HG03571 (cell line): ENCODE results near the gene ECE2.
"Not testable (repeated sequence)": the region's sequence is repeated elsewhere in the genome, so short reads cannot be mapped to it uniquely, and the experiment has no call there.

Source experiments
- ATAC-seq: cut with Tn5 transposase; IDR thresholded peaks from one replicate; pipeline ENCODE4 v1.9.1; 2021; ENCODE audit not compliant: unreplicated experiment

The ECE2 gene

GRCh38 chr3:184262764-184263179, 13.1 kb upstream of the ECE2 start:
- no peak for ATAC-seq

GRCh38 chr3:184267249-184267648, 8.6 kb upstream of the ECE2 start:
- not testable (repeated sequence) for ATAC-seq

GRCh38 chr3:184272269-184272668, 3.6 kb upstream of the ECE2 start:
- ATAC-seq: no peak

GRCh38 chr3:184275381-184275701, 481 bp upstream of the ECE2 start:
- ATAC-seq: no peak

GRCh38 chr3:184277366-184277765, 1.5 kb downstream of the ECE2 start:
- no peak for ATAC-seq

DNA sequence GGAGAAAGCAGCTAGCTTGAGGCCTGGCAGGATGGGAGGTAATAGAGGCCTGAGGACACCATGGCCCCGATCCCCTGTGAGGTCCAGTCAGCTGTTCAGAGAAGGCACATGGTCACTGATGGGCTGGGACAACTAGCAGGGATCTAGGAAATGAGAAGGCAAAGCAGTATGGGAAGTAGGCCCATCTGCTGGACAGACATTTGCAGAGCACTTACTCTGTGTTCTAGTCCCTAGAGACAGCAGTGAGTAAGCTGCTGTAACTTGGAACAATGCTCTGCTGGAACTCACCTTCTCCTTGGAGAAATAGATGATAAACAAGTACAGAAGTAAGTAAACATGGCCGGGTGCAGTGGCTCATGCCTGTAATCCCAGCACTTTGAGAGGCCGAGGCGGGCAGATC, 7.1 kb downstream of the ECE2 start:
- no peak for ATAC-seq

DNA sequence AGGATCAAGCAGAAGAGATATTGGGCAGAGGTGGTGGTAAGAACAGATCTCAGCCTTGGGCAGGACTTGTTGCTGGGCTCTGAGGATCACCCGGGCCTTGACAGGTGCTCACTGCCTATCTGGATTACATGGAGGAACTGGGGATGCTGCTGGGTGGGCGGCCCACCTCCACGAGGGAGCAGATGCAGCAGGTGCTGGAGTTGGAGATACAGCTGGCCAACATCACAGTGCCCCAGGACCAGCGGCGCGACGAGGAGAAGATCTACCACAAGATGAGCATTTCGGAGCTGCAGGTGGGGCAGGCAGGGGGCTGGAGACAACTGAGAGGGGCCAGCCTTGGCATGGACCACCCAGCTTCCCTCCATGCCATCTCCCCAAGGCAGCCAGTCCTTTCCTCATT, 7.9 kb downstream of the ECE2 start:
- no peak for ATAC-seq

GRCh38 chr3:184284696-184285095, 8.9 kb downstream of the ECE2 start:
- no peak for ATAC-seq

DNA sequence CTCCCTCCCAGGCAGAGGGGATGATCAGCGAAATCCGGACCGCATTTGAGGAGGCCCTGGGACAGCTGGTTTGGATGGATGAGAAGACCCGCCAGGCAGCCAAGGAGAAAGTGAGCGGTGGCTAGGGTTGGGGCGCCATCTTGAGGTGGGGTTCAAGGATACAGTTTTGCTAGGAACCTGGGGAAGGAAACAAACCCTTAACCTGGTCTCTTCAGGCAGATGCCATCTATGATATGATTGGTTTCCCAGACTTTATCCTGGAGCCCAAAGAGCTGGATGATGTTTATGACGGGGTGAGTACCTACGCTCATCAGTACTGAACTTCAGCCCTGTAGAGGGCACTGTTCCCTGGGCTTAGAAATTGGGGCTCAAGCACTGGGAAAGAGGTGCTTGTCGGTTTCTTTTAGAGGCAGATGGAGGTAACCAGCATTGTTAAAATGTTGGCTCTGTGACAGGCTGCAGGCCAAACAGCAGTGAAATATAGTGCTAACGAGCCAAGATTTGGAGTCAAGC, 13.7 kb downstream of the ECE2 start:
- ATAC-seq: no peak

DNA sequence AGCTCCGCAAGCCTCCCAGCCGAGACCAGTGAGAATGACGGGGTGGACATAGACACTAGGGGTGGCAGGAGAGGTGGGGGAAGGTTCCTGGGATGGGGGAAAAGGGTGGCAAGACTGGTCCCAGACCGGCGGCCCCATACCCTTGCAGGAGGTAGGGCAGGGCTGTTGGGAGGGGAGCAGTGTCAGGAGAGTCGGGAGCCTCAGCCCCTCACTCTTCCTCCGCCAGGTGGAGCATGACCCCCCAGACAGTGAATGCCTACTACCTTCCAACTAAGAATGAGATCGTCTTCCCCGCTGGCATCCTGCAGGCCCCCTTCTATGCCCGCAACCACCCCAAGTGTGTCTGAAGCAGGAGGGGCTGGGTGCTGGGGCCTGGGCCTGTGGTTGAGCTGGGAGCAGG, 14.5 kb downstream of the ECE2 start:
- no peak for ATAC-seq

DNA sequence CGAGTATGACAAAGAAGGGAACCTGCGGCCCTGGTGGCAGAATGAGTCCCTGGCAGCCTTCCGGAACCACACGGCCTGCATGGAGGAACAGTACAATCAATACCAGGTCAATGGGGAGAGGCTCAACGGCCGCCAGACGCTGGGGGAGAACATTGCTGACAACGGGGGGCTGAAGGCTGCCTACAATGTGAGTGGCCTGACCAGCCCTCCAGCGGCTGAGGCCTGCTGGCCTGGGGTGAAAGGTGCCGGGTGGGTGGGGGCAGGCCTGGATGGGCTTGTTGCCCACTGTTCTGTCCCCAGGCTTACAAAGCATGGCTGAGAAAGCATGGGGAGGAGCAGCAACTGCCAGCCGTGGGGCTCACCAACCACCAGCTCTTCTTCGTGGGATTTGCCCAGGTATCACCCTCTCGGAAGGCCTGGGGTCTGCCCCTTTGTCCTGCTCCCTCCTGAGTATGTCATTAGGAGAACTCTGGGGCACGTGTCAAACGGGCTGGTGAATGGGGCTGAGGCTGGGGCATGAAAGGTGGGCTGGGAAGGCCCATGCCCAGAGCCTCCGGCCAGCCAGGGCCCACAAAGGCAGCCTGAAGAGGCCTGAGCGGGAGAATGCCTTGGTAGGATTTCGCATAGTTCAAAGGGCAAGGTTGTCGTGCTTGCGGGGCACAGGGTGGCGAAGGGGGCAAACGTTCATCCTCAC, 15.4 kb downstream of the ECE2 start:
- no peak for ATAC-seq

- ATAC-seq: no peak
These were observed 16.1 kb downstream of the ECE2 start for GRCh38 chr3:184291738-184292445.

DNA sequence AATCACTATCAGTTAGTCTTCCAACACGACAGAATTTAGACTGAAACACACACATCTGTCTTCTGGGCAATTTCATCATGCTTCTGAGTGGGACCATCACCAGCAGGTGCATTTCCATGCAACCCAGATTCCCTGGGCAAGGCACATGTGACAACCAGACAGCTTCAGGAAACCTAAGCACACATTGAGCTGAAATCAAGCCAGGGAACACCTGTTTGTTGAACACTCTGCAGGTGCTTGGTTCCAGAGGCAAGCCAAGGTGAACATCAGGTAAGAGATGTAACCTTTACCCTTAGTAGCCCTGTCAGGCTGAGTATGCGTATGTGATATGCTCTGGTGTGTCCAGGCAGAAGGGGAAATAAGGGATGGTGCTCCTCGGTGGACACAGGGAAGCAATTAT, 19.9 kb downstream of the ECE2 start:
- ATAC-seq: no peak

- ATAC-seq: no peak
These were observed 20.8 kb downstream of the ECE2 start for GRCh38 chr3:184296616-184297015.

DNA sequence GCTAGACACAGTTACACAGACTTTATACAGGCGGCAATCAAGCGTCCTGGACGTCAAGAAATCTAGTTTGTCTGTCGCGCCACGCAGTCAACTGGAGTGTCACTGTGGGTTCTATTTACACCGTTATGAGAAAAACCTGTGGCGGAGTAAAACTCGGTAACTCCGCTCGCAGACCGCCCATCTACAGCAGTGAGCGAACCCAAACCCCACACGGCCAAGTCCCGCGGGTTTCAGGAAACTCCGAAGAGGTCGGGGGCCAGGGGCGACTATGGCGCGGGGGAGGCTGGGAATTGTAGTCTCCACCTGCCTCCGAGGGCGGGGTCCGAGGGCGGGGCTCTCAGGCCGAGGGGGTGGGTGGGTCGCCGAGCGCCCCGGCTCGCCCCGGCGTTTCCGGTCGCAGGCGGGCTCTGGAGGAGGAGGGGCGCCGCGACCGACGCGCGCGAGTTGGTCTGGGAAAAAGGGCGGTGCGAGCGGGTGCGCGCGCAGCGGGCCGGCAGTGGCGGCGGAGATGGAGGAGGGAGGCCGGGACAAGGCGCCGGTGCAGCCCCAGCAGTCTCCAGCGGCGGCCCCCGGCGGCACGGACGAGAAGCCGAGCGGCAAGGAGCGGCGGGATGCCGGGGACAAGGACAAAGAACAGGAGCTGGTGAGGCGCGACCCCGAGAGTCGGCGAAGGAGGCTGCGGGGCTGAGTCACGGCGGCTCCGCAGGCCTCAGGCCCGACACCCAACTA, 23.1 kb downstream of the ECE2 start, which contains the start of gene PSMD2:
Gene PSMD2 (plus strand): TSS at position 483 of the 729 bp plus-strand sequence. CDS start 26 bp downstream, at position 509.
- ATAC-seq: peak; percentile 87

DNA sequence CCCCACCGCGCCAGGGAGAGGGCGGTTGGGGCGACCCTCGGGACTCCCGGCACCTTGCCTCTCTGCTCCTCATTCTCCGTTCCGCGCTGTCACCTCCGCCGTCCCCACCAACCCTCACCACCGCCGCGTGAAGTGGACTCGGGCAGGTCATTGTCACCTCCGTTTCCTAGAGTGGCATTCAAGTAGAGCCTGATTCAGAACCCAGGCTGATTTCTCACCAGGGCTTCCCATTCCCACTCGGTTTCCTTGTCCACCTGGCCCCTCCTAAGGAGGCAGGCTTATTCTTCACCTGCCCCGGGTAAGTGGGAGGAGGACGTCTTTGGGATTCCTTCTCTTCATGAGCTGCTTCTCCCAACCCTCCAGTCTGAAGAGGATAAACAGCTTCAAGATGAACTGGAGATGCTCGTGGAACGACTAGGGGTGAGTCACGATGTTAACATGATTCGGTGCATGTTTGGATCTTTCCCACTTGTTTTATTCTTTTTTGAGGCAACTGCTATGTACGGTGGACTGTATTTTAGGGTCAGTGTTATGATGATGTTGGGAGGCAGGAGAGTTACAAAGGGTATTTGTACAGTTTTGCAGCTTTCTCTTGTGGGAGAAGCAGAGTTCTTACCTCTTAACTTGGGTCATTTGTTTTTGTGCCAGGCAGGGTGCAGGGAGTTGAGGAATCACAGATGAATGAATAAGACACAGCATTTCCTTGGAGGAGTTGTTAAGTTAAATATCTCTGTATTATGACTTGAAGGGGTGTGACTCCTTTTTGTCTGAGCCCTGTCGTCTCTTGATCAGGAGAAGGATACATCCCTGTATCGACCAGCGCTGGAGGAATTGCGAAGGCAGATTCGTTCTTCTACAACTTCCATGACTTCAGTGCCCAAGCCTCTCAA, 23.9 kb downstream of the ECE2 start:
- no peak for ATAC-seq

- no peak for ATAC-seq
These were observed 24.5 kb downstream of the ECE2 start for GRCh38 chr3:184300378-184300720.

DNA sequence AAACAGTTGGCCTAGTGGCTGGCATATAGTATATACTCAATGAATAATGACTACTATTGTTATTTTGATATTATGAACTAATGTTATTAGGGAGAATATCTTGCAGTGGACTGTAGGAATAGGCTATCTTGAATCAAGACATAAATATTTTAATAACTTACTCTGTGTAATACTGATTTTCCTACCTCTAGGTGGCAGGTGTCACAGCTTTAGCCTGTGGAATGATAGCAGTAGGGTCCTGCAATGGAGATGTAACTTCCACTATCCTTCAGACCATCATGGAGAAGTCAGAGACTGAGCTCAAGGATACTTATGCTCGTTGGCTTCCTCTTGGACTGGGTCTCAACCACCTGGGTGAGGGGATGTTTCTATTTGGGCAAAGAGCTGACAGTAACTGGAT, 29.8 kb downstream of the ECE2 start:
- no peak for ATAC-seq

- no peak for ATAC-seq
These were observed 30.6 kb downstream of the ECE2 start for GRCh38 chr3:184306341-184306972.

- ATAC-seq: no peak
These were observed 32.1 kb downstream of the ECE2 start for GRCh38 chr3:184307915-184308314.
